DMS153 treated with DMSO at 0.1 percent for 48 hours (cell line): Measurements from ENCODE around the gene LRP8.
A peak's percentile ranks its signal among the peaks of the same experiment; 100 is the strongest.

Experiments
- DNase-seq: peaks from one replicate; lab custom pipeline; 2025; ENCODE audit not compliant: unreplicated experiment; lab: John Stamatoyannopoulos, UW

The LRP8 gene

DNA sequence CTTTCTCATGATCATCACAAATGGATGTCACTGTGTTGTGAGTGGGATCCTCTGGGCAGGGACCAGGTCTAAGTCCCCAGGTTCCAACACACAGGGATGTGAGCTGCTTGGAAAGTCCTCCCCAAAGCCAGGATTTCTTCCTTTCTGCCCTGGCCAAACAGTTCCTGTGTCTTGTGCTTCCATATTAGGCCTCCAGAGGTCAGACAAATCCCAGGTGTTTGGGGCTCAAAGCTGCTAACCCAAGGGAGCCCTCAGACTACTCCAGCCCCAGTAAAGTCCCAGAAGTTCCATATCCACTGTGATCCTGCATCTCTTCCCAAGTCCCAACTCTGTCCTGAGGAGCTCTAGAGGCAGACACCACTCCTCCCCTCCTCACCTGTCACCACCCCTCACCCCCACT lies 61.8 kb downstream of the LRP8 start:
- DNase-seq = peak; percentile 2

DNA sequence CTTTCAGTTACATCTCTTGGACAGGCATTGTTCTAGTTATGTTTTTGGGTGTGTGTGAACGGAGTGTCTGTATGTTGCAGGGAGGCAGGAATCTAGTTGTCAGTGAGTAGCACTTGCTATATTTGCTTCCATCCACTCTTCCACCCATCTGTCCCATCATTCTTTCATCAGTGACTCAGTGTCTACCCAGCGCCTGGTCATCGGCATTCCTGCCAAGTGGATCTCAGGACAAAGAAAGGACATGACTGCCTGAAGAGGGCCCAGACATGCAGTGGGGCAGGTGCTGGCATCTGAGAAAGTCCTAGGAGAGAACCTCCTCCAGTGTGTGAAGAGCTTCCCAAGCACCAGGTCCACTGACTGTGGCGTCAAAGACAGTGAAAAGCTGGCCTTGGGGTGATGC lies 62.3 kb downstream of the LRP8 start:
- no peak for DNase-seq

DNA sequence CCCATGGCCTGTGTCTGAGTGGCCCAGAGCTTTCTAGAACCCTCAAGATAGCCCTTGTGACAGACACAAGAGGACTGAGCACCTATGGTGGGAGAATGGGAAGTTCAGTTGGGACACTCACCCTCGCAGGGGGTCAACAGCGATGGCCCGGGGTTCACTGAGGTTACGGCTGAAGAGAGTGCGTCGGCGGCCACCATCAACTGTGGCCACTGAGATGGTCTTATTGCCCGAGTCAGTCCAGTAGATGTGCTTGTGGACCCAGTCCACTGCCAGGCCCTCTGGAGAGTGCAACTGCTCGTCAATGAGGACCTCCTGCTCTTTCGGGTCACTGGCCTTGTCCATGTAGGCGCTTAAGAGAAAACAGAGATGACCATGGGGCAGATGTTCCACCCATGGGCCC lies 63.8 kb downstream of the LRP8 start:
- DNase-seq = no peak

DNA sequence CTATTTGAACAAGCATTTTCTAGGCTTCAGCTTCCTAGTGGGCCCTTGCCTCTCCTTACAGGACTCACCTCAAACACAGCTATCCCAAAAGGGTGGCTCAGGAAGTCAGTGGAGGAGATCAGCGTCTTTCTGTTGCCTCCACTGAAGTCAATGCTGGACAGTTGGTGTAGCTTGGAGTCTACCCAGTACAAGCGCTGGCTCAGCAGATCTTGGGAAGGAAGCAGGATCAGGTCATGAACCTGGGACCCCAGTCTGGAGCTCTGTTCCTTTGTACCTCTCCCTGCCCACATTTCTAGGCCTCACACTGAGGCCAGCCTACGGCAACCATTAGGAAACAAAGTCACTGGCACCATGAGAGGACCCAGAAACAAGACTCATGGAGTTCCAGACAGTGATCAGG lies 65.9 kb downstream of the LRP8 start:
- no peak for DNase-seq

DNA sequence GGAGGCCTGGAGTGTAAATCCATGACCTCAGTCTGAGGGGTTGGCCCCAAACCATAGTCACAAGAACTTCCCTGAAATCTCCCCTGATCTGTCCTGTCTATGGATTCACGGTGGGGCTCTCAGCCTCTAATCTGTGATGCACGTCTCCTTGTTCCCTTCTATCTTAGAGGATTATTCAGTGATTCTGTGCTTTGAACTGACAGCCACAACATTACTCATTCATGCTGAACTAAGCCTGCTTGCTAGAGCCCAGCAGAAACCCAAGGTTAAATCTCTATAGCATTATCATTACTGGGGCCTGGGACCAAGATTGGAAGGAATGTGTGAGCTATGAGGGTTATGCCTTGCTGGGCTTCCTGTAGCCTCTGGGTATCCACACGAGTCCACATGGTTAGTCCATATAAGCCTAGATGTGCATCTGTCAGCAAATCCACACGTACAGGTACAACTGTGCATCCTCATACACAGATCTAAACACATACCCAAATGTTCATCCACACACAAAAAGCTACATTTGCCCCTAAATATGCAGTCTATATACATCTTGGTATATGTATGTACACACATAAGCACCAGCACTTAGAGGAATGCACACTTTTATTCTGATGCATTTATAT lies 67.1 kb downstream of the LRP8 start:
- DNase-seq = no peak

DNA sequence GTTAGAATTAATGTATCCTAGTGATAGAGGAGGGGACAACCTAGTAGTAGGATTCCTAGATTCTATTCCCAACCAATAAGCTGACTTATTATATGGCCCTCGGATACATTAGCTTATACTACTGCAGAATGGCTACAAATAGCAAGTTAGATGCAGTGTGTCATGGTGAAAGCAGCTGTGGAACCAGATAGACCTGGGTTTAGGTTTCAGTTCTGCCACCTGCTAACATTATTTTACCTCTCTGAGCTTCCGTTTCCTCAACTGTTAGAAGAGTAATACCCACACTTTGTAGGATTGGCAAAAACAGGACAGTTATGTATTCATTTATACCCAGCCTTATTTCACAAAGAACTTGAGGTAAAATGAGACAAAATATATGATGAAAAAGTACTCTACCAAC lies 67.9 kb downstream of the LRP8 start:
- no peak for DNase-seq

DNA sequence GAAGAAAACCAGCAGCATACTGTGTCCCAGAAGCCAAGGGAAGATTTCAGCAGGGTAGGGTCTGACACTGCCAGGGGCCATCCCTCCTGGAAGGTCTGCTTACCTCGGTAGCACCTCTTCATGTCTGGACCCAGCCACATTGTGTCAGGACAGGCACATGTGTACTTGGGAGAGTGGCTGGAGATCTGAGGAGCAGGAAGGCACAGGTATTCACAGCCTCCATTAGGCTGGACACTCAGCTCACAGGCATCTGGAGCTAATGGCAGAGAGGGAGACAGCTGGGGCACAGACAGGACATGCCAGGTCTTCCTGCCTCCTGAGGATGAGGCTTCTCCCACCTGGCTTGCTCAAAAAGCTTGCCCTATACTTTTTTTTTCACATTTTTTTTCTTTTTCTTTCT lies 69.7 kb downstream of the LRP8 start:
- no peak for DNase-seq

DNA sequence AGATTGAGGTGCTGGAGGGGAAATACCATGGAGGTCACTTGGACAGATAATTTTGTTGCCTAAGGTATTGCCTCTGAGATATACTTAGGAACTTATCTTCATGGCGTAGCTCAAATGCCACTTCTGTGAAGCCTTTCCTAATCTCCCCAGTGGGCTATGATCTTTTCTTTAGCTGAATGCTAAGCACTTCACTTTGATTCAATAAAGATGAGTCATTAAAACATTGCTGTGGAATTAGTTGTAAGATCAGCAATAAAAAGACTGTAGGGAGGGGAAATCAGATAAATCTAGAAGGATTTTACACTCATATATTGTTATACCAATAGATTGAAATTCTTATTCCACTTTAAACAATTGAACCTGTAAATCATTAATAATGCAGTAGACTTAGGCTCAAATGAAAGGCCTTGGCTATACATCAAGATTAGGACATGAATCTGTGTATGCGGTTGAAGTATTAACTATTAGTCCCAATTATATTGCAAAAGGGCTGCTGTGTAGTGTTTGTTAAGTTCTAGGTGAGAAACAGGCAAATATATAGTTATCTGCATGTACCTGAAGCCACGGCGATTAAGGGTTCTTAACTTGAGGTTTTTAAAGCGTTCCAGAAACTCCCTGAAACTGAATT lies 70.3 kb downstream of the LRP8 start:
- no peak for DNase-seq

DNA sequence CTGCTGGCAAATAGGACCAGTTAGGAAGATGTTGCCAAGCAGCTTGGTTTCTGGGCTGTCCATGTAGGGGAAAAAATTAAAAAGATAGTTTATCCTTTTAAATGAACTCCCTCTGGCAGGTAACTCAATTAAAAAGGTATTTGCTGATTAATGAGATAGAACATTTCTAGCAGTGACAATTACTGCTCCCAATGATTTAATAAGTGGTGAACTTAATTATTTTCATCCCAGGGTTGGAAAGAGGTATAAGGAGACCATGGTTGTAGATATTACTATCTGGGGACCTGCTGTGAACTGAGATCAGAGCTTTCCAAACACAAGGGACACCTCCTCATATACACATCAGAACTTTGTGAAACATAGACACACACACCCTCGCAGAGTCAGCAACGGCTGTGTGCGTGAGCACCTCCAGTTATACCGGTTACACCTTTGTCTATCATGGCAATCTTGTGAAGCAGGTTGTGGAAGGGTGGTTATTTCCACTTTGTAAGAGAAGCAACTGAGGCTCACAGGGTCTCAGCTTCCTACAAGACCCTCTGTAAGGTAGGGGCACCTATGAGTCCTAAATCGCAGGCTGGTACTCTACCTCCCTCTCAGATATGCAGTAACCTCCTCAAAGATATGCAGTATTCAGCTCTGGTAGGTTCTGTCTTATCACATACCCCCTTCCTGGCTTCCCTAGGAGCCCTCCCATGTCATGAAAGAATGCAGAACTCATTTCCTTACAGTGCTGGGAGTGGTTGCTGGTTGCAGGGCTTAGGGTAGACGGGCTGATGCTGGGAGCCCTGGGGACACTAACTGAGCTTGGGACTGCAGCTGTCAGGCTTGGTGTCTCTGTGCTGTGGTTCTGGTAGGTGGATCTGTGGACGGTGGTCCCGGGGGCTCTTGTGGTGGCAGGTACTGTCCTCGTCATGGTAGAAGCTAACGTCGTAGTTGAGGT lies 71.1 kb downstream of the LRP8 start:
- no peak for DNase-seq

DNA sequence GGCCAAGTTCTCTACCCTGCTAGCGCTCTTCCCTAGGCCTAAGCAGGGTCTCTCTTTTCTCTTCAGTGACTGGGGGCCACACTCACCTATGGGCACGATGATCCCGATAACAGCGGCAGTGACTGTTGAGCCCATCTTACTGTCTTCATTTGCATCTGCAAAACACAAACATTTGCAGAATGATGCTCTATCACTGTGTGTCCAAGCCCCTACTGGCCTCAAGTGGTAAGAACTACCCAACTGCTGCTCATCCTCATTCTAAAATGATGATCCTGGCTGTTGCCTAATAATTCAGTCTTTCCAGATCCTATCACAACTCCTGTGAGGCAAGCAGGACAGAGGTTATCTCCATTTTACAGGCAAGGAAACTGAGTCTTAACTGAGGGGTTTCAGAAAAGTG lies 72.8 kb downstream of the LRP8 start:
- DNase-seq = no peak

DNA sequence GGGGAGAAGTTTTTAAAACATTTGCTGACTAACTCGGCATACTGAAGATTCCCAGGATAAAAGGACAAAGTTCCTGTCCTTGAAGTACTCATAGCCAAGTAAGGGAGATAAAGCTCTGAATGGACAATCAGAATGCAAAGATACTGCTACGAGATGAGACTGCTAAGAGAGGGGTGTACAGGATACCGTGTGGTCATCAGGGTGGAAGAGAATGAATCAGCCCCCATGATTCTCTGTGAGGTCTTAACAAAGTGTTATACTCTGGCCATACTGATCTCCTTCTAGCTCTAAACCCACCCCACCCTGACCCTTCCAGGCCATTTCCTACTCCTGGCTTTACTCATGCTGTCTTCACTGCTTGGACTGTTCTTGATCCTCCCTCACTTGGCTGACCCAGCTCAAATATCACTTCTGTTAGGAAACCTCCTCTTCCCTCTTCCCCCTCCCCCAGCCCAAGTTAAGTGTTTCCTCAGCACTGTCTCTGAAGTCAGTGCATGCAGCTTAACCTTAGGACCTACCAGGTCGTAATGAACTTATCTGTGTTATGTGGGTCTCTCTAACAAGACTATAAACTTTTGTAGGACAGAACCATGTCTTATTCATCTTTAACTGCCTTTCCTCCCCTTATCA lies 73.7 kb downstream of the LRP8 start:
- no peak for DNase-seq

DNA sequence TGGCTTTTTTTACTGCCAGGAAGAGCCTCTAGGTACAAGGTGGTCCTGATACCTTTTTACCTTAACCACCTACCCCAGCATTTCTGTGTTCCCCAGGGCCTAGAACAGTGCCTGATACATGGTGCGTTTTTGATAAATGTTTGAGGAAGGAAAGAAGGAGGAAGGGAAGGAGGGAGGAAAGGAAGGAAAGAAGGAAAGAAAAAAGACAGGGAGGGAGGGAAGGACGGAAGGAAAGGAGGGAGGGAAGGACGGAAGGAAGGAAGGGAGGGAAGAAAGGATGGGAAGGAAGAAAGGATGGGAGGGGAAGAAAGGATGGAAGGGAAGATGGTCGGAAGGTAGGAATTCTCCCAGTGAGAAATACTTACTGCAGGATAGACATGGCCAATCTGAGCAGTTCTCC lies 77.5 kb downstream of the LRP8 start:
- DNase-seq = no peak

DNA sequence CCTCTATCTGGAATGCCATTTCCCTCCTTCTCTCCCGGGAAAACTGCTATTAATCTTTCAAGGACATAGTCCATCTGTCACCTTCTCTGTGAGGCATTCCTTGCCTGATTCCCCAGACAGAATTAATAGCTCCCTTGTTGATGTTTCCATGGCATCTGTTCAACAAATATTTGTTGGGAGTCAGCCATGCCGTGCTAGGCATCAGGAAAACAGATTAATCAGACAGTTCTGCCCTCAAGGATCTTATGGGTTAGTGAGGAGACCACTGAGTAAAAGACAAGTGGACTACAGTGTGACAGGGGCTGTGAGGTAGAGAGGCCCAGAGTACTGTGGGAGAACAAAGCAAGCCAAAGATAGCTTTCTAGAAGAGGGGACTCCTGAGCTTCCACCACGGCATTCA lies 78.2 kb downstream of the LRP8 start:
- DNase-seq = no peak

DNA sequence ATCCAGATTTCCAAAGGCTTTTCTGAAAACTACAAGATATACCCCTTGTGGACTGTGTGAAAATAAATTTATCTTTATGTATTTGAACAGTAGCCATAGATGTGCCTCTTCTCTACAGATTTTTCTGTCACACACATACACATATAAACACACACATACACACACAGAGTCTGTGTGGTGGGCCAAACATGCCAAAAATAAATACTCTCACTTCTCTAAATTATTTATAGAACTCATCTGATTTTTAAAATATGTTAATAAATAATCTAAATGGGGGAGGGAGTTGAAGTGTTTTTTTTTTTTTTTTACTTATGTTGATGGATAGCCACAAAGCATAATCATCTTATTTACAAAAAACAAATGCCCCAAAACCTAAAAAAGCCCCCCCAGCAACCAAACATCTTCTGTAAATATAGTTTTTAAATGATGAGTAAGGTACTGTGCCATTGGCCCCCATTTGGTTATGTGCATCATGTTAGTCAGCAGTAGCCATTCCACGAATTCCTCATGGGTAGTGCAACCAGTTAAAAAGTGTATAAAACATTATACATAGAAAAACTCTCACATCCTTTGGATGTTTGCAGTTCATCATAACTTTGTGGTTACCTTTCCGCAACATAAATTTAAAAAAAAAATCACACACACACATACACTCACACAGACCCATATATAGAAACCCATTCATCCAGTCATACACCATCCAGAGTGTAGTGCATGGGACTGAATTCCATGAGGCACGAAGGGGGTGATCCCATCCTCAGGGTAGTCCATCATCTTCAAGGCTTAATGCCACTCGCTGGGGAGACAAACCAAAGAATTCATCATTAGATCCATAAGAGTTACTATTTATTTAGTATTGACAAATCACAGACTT lies 81.4 kb downstream of the LRP8 start:
- no peak for DNase-seq

DNA sequence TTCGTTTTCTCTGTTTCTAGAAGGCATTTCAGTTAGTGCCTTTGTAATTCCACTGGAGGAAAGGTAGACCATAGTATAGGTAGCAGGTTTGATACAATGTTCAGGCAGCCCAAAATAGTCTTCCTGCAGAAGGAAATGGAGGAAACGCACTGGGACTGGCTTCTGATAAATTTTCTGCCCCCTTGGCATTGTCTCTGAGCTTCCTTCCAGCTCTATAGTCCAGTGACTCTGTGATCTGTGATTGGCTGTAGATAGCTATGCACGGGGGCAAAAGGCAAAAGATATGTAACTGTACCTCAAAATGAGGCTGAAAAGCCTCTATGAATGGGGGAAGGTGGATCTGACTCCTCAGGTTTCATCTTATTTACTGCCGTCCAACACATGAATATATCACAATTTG lies 83.7 kb downstream of the LRP8 start:
- DNase-seq = no peak

DNA sequence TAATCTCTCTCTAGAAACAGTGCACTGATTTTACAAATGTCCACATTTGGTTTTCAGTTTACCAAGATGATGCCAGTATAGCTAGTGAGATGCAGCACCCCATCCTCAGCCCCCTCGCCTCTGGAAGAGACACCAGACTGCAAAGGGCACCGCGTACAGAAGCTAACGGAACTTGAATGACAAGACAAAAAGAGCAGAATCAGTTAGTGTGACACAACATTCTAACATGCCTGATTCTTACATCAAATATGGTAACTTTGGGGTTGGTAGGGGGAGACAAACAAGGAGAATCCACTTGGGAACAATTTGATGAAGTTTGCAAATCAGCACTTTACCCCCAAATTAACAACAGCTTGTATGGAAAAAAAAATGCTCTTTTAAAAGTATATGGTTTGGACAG lies 85.5 kb downstream of the LRP8 start:
- no peak for DNase-seq

DNA sequence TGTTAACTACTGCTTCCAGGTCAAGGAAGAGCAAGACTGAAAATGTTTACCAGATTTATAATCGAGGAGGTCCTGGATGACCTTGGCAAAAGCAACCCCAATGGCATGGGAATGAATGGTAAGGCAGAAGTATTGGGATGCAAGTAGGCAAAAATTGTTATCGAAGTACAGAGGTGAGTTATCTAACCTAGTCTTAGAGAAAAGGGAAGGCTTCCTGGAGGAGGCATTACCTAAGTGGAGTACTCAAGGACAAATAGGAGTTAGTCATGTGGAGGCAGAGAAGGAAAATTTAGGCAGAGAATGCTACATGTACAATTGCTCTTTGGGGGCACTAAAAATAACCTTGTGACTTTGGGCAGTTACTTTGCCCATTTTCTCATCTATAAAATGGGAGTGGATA lies 86.0 kb downstream of the LRP8 start:
- DNase-seq = no peak

DNA sequence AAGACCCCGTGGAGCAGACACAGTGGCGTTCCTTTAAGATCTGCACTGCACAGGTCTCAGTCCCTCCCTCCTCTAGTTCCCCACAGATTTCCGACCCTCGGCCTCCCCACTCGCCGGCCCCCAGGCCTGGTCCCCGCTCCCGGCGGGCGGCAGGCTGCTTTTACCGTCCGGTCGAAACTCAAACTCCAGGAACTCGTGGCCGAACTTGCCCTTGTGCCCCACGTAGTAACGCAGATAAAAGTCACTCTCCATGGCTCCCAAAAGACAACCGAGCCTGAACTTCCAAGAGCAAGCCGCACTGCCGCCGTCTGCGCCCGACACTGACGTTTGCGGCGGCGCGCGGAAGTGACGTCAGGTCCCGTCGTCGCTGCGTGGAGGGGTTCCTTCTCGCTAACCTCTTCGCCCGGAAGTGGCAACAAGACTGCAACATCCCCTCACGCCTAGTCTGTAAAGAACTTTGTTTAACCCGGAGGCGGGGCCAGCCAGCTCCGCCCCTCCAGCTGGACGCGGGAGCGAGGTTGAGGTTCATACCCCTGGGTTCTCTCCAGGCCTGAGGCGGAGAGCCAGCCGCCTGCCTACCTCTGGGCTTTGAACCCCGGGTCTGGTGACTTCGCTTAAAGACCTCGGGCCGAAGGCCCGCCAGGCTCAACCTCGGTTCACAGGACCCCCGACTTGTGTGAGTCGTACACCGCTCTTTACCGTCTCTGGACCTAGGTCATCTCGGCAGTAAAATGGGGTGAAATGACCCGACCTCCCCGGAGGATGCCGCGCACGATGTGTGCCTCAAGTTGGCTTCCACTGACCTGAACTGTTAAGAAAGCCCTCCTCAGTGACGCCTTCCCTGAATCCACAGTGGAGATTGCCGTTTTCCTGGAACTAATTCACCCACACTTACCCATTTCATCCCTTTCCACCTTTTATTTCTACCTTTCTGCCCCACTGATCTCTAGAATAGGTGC lies 89.4 kb downstream of the LRP8 start, which contains the start of gene MAGOH:
MAGOH (minus strand) TSS at position 322 of the 959 bp plus-strand sequence; CDS start at position 252, 70 bp downstream.
- peak; percentile 72 for DNase-seq

DNA sequence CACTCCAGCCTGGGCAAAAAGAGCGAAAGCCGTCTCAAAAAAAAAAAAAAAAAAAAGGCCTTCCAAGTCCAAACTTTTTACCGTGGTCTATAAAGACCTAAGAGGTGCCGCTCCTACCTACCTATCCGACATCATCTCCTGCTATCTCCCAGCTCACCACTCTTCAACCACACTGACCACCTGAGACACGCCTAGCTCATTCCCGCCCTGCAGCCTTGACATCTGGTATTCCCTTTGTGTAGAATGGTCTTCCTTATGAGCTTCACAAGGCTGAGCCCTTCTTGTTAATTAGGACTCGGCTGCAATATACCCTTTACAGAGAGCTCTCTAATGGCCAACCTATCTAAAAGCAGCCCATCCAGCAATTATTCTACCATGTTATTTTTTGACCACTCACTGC lies 90.2 kb downstream of the LRP8 start:
- DNase-seq = no peak

DNA sequence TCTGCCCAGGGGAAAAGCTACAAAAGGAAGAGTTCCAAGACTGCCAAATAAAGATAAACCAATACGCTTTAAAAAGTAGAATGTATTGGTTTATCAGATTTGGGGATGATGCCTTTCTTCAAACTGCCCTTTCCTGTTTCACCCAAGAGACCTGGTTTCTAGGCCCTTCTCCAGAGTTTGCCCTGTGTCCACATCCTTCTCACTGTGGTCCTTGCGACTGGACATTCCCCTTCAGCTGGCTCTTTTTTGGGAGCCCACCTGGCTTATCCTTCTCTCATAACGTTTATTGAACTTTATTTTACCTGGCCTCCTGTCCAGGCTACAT lies 106.9 kb downstream of the LRP8 start:
- no peak for DNase-seq
